ENCODE results near the gene AHRR. TPM values are rescaled to one million over a fixed set of nuclear protein-coding genes. Genes with fewer than 3 reads are reported as not detected.

Gene AHRR
- total and polyA plus RNA-seq, 7 donors: under 0.01 to 1.8 (median 1.0) TPM; not detected in 1

DNA sequence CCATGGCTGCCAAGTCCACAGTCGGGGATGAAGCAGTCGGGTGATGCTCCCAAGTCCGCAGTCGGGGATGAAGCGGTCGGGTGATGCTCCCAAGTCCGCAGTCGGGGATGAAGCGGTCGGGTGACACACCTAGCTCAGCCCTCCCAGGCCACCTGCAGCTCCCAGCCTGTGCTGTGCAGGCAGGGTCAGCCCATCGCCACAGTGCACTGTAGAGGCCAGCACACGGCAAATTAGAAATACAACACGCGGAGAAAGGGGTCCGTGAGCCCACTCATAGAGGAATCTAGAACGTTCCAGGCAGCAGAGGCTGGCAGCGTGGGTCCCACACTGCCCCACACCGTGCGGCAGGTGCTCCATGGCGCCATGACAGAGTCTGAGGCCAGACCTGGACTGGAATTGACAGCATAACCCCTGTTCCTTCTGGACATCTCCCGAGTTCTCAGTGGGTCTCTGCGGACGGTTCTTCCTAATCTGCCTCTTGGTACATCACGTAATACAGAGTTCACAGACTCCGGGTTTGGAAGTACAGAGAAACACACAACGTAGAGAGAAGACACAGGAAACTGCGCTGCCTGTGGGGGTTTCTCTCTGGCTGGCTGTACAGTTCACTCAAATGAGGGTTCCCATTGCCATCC, 113.8 kb downstream of the AHRR start:
- DNase-seq: peak; percentile 53
- H3K4me1 ChIP-seq: no peaks in the 10 kb centered on the region
- WGBS, 2 donors: 88 to 89% methylated on average over 27 of the region's 27 CpGs
- no peaks in the 10 kb centered on the region for H3K9me3 ChIP-seq
- no peaks in the 10 kb centered on the region for H3K36me3 ChIP-seq
- H3K4me3 ChIP-seq: no peak overlapping the region
- intact Hi-C loops (cut with DNase I): no loop called here
- peaks cover 0 to 21% (median 10%) of the 10 kb centered on the region in 3 donors for H3K27me3 ChIP-seq
- TF ChIP-seq, protein P1, sequence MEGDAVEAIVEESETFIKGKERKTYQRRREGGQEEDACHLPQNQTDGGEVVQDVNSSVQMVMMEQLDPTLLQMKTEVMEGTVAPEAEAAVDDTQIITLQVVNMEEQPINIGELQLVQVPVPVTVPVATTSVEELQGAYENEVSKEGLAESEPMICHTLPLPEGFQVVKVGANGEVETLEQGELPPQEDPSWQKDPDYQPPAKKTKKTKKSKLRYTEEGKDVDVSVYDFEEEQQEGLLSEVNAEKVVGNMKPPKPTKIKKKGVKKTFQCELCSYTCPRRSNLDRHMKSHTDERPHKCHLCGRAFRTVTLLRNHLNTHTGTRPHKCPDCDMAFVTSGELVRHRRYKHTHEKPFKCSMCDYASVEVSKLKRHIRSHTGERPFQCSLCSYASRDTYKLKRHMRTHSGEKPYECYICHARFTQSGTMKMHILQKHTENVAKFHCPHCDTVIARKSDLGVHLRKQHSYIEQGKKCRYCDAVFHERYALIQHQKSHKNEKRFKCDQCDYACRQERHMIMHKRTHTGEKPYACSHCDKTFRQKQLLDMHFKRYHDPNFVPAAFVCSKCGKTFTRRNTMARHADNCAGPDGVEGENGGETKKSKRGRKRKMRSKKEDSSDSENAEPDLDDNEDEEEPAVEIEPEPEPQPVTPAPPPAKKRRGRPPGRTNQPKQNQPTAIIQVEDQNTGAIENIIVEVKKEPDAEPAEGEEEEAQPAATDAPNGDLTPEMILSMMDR (IDR thresholded peaks at IDR 0.05): no peak
- TF ChIP-seq POLR2AphosphoS5 (IDR thresholded peaks at IDR 0.05): no peak
- no peak for TF ChIP-seq EP300 (IDR thresholded peaks at IDR 0.05)
- no peak for TF ChIP-seq POLR2A (IDR thresholded peaks at IDR 0.05)
- no peak overlapping the region for H3K27ac ChIP-seq

DNA sequence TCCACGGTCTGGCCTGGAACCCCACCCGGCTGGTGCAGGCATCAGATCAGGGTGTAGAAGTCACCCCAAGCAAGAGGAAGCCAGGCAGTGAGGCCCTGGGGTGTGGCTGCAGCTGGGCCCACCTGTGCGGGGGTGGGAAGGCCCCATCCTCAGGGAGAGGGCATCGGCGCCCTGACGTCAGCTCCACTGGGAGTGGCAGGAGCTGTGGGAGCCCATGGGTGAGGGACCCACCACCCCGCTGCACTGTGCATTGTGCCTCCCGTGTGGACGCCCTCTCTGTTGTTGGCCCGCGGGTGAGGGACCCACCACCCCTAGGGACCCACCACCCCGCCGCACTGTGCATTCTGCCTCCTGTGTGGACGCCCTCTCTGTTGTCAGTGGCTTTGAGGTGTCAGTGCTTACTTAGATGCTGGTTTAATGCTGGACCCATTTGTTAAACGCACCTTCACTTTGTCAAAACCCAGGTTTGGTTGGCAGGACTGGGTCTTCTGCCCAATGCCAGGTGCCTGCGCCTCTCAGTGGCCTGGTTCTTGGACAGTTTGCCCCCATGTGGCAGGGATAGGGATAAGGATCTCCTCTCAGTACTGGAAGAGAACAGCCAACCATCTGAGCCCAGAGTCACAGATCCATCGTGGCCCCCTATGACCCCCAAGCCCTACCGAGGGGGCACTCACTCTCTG, 114.6 kb downstream of the AHRR start:
- WGBS, 2 donors: 64 to 79% methylated on average over 18 of the region's 18 CpGs
- intact Hi-C loops (cut with DNase I): no loop called here

DNA sequence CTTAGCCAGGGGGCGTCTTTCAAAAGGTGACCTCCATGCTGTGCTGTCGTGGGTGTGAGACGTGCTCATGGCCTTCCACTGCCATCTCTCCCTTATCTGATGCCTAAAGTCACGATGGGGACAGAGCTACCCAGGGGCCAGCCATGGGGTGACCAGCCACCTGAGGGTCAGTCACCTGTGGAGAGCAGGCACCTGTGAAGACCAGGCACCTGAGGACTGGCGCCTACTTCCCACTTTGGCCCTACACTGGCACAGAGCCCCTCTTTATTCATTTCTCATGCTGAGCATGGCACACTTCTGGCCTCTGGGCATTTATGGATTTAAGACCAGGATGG, 115.1 kb downstream of the AHRR start:
- H3K27ac ChIP-seq: no peak overlapping the region
- H3K36me3 ChIP-seq: no peaks in the 10 kb centered on the region
- H3K4me1 ChIP-seq: peaks cover 0 to under 1% (median under 1%) of the 10 kb centered on the region in 4 donors
- TF ChIP-seq POLR2AphosphoS5 (IDR thresholded peaks at IDR 0.05): no peak
- no peak for TF ChIP-seq POLR2A (IDR thresholded peaks at IDR 0.05)
- intact Hi-C loops (cut with DNase I): no loop called here
- no peaks in the 10 kb centered on the region for H3K9me3 ChIP-seq
- peak; percentile 53 for DNase-seq
- peaks cover 0 to 21% (median 10%) of the 10 kb centered on the region in 3 donors for H3K27me3 ChIP-seq
- no peak overlapping the region for H3K4me3 ChIP-seq
- 65 to 84% methylated on average over 5 of the region's 5 CpGs for WGBS, 2 donors

More for the DNA sequence above, 114.6 kb downstream of the AHRR start:
- H3K4me1 ChIP-seq: no peaks in the 10 kb centered on the region
- no peak overlapping the region for H3K27ac ChIP-seq
- peak; percentile 41 for DNase-seq
- peaks cover 0 to 21% (median 10%) of the 10 kb centered on the region in 3 donors for H3K27me3 ChIP-seq
- H3K36me3 ChIP-seq: no peaks in the 10 kb centered on the region
- no peak overlapping the region for H3K4me3 ChIP-seq
- no peaks in the 10 kb centered on the region for H3K9me3 ChIP-seq
- TF ChIP-seq POLR2A (IDR thresholded peaks at IDR 0.05) (no peak), EP300 (IDR thresholded peaks at IDR 0.05) (no peak), POLR2AphosphoS5 (IDR thresholded peaks at IDR 0.05) (no peak)
- TF ChIP-seq, protein P1 (IDR thresholded peaks at IDR 0.05): no peak

DNA sequence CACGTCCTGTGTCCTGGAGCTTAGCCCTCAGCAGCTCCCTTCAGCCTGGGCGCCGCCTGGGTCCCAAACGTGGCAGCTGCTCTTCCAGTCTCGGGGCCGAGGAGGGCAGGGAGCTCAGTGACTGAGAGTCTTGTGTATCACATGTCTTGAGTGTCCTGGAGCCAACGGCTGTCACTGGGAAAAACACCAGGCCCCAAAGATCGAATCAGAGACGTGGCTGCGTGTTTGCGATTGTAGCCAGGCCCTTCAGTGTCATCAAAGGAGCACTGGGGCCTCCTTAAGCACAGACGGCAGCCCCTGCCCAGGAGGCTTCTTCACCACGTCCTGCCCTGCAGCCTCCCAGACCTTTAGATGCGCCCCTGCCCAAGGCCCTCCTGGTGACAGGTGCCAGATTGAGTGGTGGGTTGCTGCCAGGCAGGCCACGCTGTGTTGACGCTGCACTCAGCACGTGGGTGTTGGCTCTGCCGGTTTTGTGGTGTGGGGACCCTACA, 115.8 kb downstream of the AHRR start:
- no peak overlapping the region for H3K27ac ChIP-seq
- WGBS, 2 donors: 79 to 85% methylated on average over 18 of the region's 18 CpGs
- H3K9me3 ChIP-seq: no peaks in the 10 kb centered on the region
- H3K27me3 ChIP-seq: peaks cover 0 to 21% (median 10%) of the 10 kb centered on the region in 3 donors
- H3K4me3 ChIP-seq: no peak overlapping the region
- intact Hi-C loops (cut with DNase I): no loop called here
- peaks cover 0 to 8% (median 7%) of the 10 kb centered on the region in 4 donors for H3K4me1 ChIP-seq
- TF ChIP-seq EP300 (IDR thresholded peaks at IDR 0.05) (no peak), POLR2A (IDR thresholded peaks at IDR 0.05) (no peak), POLR2AphosphoS5 (IDR thresholded peaks at IDR 0.05) (no peak)
- TF ChIP-seq, protein P1 (IDR thresholded peaks at IDR 0.05): no peak
- peak; percentile 56 for DNase-seq
- no peaks in the 10 kb centered on the region for H3K36me3 ChIP-seq

DNA sequence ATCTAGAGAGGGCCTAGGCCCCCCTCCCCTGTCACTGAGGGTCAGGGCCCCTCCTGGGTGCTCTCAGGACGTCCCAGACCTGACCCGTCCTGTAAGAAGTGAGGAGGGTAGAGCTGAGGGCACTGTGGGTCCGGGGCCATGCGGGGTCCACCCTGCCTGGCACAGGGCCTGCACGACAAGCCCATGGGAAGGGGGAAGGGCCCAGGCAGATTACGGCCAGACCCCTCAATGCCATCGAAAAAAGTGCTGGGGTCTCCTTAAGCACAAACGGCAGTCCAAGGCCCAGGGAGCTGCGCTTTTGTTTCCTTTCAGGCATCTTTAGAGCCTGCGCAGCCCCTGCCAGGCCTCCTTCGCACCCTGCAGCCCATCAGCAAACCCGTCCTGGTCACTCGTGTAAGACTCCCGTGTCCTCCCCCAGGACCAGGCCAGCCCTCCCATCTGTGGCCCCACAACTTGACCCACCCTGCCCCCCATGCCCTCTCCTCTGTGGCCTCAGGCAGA, 117.0 kb downstream of the AHRR start:
- Histone ChIP-seq H3K4me3 (no peak overlapping the region), H3K4me1 (peaks cover 0 to 14% (median 10%) of the 10 kb centered on the region in 4 donors), H3K9me3 (no peaks in the 10 kb centered on the region), H3K36me3 (no peaks in the 10 kb centered on the region), H3K27ac (no peak overlapping the region), H3K27me3 (peaks cover 0 to 21% (median 10%) of the 10 kb centered on the region in 3 donors)
- TF ChIP-seq EP300 (IDR thresholded peaks at IDR 0.05) (no peak), POLR2A (IDR thresholded peaks at IDR 0.05) (no peak), POLR2AphosphoS5 (IDR thresholded peaks at IDR 0.05) (no peak)
- TF ChIP-seq, protein P1 (IDR thresholded peaks at IDR 0.05): no peak
- WGBS, 2 donors: 83% methylated on average over 14 of the region's 14 CpGs
- intact Hi-C loops (cut with DNase I): no loop called here
- DNase-seq: peak; percentile 56

Measured in sigmoid colon (tissue), 7 donors.